ENCODE measurements around the gene C17orf114.

C17orf114 gene

DNA sequence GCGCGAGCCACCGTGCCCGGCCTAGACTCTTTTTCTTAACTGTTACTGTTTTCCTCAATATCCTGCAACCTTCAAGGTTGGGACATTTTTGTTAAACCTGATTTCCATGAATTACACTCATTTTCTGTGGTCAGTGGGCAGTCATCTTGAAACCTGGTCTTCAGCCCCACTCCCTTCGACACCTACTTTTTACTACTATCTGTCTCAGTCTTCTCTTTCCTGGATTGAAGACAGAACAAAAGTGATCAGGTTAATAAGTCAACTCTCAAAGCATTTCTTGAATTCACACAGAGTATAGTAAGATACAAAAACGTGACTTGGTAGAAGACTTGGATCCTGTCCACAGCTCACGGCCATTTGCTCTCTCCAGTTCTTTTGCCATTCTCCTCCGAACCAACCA lies 37.1 kb upstream of the C17orf114 start:
- POLR2A ChIA-PET = no interaction called here
- ATAC-seq = no peak
- no TSS peak for BruUV-seq (replicated peaks)

DNA sequence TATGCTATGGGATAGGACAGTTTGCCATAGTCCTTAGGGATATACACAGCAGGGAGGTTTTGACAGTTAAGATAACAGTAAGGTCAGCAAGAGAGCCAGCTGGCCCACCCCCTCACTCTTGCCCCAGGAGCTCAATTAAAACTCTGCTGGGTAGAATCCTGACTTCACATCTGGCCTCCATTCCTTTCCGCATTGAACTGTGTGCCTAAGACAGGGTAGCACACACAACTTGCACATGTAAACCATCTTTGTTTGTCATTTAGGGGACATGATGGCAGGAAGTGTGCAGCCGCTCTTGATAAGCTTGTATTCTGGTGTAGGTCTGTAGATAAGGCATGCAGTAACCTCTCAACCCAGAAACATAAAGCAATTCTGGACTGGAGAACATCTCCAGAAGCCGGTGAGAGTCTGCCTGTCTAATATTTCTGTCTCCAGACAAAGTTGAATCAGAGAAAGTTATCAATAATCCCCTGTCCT lies 36.2 kb upstream of the C17orf114 start:
- H3K36me3 ChIP-seq (ENCODE audit: control insufficient read depth, insufficient read depth, low read length) = no peaks in the 10 kb centered on the region
- H3K27ac ChIP-seq (ENCODE audit: low read length) = no peak overlapping the region
- ATAC-seq (no peak), DNase-seq (ENCODE audit: low read depth, low spot score) (no peak)
- POLR2A ChIA-PET = no interaction called here
- intact Hi-C loops (cut with micrococcal nuclease; ENCODE audit: unreplicated experiment) = no loop called here
- in situ Hi-C loops (cut with HindIII; ENCODE audit: low pct_unique_long_range_greater_than_20kb, low sequenced_read_pairs) = no loop called here
- no TSS peak for BruUV-seq (replicated peaks)
- H3K9me3 ChIP-seq (ENCODE audit: control insufficient read depth, insufficient read depth, low read depth, low read length) = no peaks in the 10 kb centered on the region
- H3K4me3 ChIP-seq (ENCODE audit: low read depth in 2 of 2, low read length in 2 of 2) = no peak overlapping the region
- TF ChIP-seq SIN3A (IDR thresholded peaks at IDR 0.05; ENCODE audit: borderline replicate concordance, insufficient read depth, low read depth, low read length) = no peak
- no peak for TF ChIP-seq POLR2AphosphoS5 (IDR thresholded peaks at IDR 0.05; ENCODE audit: low read depth, low read length)
- TF ChIP-seq TCF7L2 (IDR thresholded peaks at IDR 0.05; ENCODE audit: low read depth, low read length) = no peak
- TF ChIP-seq, protein P1, sequence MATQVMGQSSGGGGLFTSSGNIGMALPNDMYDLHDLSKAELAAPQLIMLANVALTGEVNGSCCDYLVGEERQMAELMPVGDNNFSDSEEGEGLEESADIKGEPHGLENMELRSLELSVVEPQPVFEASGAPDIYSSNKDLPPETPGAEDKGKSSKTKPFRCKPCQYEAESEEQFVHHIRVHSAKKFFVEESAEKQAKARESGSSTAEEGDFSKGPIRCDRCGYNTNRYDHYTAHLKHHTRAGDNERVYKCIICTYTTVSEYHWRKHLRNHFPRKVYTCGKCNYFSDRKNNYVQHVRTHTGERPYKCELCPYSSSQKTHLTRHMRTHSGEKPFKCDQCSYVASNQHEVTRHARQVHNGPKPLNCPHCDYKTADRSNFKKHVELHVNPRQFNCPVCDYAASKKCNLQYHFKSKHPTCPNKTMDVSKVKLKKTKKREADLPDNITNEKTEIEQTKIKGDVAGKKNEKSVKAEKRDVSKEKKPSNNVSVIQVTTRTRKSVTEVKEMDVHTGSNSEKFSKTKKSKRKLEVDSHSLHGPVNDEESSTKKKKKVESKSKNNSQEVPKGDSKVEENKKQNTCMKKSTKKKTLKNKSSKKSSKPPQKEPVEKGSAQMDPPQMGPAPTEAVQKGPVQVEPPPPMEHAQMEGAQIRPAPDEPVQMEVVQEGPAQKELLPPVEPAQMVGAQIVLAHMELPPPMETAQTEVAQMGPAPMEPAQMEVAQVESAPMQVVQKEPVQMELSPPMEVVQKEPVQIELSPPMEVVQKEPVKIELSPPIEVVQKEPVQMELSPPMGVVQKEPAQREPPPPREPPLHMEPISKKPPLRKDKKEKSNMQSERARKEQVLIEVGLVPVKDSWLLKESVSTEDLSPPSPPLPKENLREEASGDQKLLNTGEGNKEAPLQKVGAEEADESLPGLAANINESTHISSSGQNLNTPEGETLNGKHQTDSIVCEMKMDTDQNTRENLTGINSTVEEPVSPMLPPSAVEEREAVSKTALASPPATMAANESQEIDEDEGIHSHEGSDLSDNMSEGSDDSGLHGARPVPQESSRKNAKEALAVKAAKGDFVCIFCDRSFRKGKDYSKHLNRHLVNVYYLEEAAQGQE (IDR thresholded peaks at IDR 0.05; ENCODE audit: insufficient read depth in 1 of 2, low read depth in 2 of 2, low read length in 1 of 2) = no peak
- TF ChIP-seq, protein P2, sequence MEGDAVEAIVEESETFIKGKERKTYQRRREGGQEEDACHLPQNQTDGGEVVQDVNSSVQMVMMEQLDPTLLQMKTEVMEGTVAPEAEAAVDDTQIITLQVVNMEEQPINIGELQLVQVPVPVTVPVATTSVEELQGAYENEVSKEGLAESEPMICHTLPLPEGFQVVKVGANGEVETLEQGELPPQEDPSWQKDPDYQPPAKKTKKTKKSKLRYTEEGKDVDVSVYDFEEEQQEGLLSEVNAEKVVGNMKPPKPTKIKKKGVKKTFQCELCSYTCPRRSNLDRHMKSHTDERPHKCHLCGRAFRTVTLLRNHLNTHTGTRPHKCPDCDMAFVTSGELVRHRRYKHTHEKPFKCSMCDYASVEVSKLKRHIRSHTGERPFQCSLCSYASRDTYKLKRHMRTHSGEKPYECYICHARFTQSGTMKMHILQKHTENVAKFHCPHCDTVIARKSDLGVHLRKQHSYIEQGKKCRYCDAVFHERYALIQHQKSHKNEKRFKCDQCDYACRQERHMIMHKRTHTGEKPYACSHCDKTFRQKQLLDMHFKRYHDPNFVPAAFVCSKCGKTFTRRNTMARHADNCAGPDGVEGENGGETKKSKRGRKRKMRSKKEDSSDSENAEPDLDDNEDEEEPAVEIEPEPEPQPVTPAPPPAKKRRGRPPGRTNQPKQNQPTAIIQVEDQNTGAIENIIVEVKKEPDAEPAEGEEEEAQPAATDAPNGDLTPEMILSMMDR (IDR thresholded peaks at IDR 0.05) = no peak
- CTCF ChIA-PET = interaction anchor here (0.6 kb wide), 1 partner anchor 1237 kb away, joined by 6 read pairs; no protein-coding TSS in a partner anchor
- peaks cover 15% of the 10 kb centered on the region for H3K4me1 ChIP-seq (ENCODE audit: control insufficient read depth, insufficient read depth, low read length)
- H3K27me3 ChIP-seq (ENCODE audit: control insufficient read depth, insufficient read depth, low read length) = no peaks in the 10 kb centered on the region

More for the DNA sequence above, 37.1 kb upstream of the C17orf114 start:
- H3K27ac ChIP-seq (ENCODE audit: low read length) = no peak overlapping the region
- H3K27me3 ChIP-seq (ENCODE audit: control insufficient read depth, insufficient read depth, low read length) = no peaks in the 10 kb centered on the region
- H3K4me3 ChIP-seq (ENCODE audit: low read depth in 2 of 2, low read length in 2 of 2) = no peak overlapping the region
- H3K9me3 ChIP-seq (ENCODE audit: control insufficient read depth, insufficient read depth, low read depth, low read length) = no peaks in the 10 kb centered on the region
- in situ Hi-C loops (cut with HindIII; ENCODE audit: low pct_unique_long_range_greater_than_20kb, low sequenced_read_pairs) (no loop called here), intact Hi-C loops (cut with micrococcal nuclease; ENCODE audit: unreplicated experiment) (no loop called here)
- no peaks in the 10 kb centered on the region for H3K36me3 ChIP-seq (ENCODE audit: control insufficient read depth, insufficient read depth, low read length)
- CTCF ChIA-PET = no interaction called here
- DNase-seq (ENCODE audit: low read depth, low spot score) = no peak
- TF ChIP-seq, protein P2 (IDR thresholded peaks at IDR 0.05) = no peak
- TF ChIP-seq SIN3A (IDR thresholded peaks at IDR 0.05; ENCODE audit: borderline replicate concordance, insufficient read depth, low read depth, low read length) (no peak), POLR2AphosphoS5 (IDR thresholded peaks at IDR 0.05; ENCODE audit: low read depth, low read length) (no peak), TCF7L2 (IDR thresholded peaks at IDR 0.05; ENCODE audit: low read depth, low read length) (no peak)
- TF ChIP-seq, protein P1 (IDR thresholded peaks at IDR 0.05; ENCODE audit: insufficient read depth in 1 of 2, low read depth in 2 of 2, low read length in 1 of 2) = no peak
- peaks cover 15% of the 10 kb centered on the region for H3K4me1 ChIP-seq (ENCODE audit: control insufficient read depth, insufficient read depth, low read length)

All from Panc1 (cell line).